GM19240 (cell line): ENCODE results near the gene HSD3B7.

Experiments used
- DNase-seq: peaks from one replicate; pipeline ENCODE4 v3.0.0; 2011; ENCODE audit warnings: low spot score; ENCODE audit not compliant: insufficient read length

The HSD3B7 gene

GRCh38 chr16:31020536-31020935 lies 35.5 kb downstream of the HSD3B7 start:
- no peak for DNase-seq

DNA sequence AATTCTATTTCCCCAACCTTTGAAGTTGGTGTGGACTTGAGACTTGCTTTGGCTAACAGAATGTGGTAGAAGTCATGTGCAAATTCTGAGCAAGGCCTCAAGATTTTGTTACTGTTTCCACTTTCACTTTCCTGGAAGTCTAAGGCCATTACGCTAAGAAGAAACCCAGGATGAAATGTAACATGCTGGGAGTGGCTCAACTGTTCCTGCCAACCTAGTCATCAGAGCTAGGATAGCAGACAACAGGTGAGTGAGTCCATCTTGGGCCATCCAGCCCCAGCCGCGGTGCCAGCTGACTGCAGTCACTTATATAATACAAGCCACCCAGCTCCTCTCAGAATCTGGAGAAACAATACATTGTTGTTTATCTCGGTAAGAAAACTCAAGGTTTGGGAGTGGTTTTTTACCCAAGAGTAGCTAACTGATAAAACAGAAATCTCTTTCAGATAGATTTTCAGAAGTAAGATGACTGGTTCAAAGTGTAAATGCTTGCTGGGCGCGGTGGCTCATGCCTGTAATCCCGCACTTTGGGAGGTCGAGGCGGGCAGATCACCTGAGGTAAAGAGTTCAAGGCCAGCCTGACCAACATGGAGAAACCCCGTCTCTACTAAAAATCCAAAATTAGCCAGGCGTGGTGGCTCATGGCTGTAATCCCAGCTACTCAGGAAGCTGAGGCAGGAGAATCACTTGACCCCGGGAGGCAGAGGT lies 37.7 kb downstream of the HSD3B7 start:
- no peak for DNase-seq

DNA sequence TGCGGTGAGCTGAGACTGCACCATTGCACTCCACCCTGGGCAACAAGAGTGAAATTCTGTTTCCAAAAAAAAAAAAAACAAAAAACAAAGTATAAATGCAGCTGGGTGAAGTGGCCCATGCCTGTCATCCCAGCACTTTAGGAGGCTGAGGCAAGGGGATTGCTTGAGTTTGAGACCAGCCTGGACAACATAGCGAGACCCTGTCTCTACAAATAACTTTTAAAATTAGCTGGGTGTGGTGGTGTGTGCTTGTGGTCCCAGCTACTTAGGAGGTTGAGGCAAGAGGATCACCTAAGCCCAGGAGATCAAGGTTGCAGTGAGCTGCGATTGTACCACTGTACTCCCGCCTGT lies 38.2 kb downstream of the HSD3B7 start:
- no peak for DNase-seq

DNA sequence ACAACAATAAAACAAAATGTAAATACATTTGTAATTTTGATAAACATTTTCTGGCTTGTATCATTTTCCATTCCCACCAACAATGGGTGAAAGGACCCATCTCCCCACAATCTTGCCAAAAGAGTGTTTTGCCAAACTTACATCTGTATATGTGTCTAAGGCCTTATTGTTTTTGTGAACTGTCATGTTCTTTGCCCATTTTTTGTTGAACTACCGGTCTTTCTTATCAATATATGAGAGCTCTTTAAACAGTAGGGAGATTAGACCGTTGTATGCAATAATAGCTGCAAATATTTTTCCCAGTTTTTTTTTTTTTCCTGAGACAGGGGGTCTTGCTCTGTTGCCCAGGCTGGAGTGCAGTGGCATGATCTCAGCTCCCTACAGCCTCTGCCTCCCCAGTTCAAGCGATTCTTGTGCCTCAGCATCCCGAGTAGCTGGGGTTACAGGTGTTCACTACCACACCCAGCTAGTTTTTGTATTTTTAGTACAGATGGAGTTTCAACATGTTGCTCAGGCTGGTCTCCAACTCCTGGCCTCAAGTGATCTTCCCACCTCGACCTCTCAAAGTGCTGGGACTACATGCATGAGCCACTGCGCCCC lies 38.7 kb downstream of the HSD3B7 start:
- DNase-seq = no peak

GRCh38 chr16:31025339-31025738 lies 40.3 kb downstream of the HSD3B7 start:
- DNase-seq = no peak

DNA sequence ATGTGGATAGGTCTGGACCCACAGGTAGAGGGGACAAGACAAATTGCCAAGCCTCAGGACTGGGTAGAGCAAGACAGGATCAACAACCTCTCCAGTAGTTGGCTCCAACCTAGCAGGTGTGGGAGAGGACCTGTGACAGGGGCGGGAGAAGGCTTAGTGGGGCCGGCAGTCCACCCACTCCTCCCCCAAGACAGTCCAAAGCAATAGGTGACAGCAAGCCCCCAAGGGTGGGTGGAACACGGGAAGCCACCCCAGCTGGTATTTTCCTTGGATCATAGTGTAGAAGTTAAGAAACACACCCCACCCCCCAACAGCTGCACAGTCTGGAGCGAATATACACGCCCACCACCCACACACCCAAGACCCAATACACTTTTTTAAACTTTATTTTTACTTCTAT lies 44.3 kb downstream of the HSD3B7 start:
- DNase-seq = no peak

DNA sequence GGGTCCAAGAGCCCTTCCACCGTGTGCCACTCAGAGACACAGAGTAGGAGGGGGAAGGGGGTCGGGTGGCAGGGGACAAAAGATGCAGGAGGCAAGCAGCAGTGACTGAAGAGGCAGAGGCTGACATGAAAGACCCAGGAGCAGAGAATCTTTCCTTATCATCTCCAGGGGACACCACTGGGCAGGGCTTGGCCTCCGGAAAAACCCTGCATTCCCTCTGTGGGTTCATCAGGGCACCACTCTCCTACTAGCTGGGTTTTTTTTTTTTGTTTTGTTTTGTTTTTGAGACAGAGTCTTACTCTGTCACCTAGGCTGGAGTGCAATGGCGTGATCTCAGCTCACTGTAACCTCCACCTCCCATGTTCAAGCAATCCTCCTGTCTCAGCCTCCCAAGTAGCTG lies 46.3 kb downstream of the HSD3B7 start:
- DNase-seq = no peak

DNA sequence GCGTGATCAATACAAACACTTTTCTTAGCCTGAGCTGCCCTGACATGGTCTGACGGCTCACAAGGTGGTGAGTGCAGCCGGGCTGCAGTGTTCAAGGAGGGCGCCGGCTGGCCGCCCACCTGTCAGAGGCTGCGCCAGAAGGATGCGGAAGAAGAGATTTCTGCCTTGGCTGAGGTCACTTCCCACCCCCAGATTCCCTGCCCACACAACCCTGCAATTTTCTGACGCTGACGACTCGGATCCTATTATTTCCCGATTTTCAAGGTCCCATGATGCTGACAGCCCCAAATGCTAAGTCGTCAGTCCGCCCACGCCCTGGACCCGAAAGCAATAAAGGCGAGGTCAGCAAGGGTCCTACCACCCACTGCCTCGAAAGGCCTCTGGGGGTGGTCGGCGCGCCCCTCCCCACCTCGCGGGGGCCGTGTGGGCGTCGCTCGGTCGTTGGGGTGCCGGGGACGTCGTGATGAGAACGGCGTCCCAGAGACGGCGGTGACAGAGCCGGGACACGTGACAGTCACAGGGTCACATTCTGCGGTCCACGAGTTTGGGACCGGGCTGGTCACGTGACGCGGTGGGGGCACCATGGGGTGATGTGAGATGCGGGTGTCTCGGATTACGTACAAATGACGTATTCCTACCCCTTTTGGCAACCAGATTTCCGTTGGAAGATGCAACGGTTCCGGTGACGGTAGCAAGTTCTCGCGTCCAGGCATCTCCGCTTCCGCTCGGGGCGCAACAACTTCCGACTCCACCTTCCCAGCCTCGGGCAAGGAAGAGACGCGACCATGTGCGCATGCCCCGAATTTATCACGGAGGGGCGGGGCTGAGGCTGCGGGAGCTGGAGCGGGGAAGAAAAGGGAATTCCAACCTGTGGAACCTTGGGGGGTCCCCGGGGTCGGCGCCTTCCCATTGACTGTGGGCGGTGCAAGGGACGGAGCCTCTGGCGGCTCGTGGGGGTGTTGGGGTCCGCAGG lies 48.0 kb downstream of the HSD3B7 start, which contains the start of gene STX4:
TSS of gene STX4 (plus strand) at position 823 of the 973 bp plus-strand sequence. CDS start 248 bp downstream, outside the sequence.
- peak; percentile 90 for DNase-seq

DNA sequence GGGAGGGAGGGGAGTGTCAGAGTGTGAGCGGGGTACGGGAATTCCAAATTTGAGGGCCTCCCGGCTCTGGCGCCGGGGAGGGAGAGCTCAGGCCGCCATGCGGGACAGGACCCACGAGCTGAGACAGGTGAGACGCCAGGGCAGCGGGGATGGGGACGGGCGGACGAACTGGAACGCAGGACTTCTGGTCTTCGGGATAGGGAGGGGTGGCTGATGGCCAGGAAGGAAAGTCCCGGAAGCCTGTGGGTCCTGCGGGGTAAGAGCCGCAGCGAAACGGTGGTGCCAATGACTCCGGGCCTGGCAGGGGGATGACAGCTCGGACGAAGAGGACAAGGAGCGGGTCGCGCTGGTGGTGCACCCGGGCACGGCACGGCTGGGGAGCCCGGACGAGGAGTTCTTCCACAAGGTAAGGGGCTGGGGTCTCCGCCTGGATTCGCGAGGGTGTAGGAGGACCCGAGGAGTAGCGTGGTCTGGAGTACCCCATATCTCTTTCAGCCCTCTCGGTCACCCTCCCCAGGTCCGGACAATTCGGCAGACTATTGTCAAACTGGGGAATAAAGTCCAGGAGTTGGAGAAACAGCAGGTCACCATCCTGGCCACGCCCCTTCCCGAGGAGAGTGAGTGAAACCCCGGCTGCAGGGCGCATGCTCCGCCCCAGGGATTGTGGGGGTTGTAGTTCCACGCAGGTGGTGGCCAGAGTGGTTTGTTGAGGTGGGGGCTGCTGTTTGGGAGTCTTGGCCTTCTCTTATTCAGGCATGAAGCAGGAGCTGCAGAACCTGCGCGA lies 48.9 kb downstream of the HSD3B7 start:
- DNase-seq = peak; percentile 95

GRCh38 chr16:31036691-31037090 lies 51.7 kb downstream of the HSD3B7 start:
- DNase-seq = no peak
